ENCODE measurements around the gene GRAP2. TPM values are rescaled to one million over a fixed set of nuclear protein-coding genes. Genes with fewer than 3 reads are reported as not detected.

The GRAP2 gene
- total and polyA plus RNA-seq, 2 experiments from 2014 or later, result 0.42 TPM; not detected in 1

DNA sequence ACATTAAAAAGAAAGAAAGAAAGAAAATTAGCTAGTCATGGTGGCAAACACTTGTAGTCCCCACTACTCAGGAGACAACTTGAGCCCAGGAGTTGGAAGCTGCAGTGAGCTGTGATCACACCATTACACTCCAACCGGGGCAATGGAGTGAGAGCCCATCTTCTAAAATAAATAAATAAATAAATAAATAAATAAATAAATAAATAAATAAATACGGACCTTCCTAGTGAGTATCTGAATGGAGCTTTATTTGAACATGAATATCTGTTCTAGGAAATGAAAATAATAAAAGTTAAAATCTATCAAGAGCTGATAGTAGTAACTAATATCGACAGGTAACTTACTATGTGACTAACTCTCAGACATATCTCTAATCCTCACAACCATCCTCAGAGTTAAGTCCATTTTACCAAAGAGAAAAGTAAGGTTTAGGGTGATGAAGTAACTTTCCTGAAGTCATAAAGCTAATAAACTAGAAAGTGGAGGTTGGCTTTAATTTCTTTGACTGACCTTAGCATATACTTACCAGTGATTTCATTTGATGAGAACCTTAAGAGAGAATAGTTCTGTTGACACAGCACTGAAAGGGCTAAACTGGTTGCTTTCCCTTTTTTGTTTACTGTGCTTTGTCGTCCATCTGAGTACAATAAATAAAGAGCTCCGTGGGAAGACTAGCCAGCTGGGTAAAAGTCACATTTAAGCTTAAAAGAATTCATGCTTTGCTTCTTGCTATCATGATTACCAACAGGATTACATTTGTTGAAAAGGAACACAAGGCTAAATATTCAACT is 29.7 kb upstream of the GRAP2 start (continued):
- TF ChIP-seq, protein P1, sequence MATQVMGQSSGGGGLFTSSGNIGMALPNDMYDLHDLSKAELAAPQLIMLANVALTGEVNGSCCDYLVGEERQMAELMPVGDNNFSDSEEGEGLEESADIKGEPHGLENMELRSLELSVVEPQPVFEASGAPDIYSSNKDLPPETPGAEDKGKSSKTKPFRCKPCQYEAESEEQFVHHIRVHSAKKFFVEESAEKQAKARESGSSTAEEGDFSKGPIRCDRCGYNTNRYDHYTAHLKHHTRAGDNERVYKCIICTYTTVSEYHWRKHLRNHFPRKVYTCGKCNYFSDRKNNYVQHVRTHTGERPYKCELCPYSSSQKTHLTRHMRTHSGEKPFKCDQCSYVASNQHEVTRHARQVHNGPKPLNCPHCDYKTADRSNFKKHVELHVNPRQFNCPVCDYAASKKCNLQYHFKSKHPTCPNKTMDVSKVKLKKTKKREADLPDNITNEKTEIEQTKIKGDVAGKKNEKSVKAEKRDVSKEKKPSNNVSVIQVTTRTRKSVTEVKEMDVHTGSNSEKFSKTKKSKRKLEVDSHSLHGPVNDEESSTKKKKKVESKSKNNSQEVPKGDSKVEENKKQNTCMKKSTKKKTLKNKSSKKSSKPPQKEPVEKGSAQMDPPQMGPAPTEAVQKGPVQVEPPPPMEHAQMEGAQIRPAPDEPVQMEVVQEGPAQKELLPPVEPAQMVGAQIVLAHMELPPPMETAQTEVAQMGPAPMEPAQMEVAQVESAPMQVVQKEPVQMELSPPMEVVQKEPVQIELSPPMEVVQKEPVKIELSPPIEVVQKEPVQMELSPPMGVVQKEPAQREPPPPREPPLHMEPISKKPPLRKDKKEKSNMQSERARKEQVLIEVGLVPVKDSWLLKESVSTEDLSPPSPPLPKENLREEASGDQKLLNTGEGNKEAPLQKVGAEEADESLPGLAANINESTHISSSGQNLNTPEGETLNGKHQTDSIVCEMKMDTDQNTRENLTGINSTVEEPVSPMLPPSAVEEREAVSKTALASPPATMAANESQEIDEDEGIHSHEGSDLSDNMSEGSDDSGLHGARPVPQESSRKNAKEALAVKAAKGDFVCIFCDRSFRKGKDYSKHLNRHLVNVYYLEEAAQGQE (IDR thresholded peaks at IDR 0.05; ENCODE audit: unreplicated experiment), result no peak
- TF ChIP-seq NANOG (IDR thresholded peaks at IDR 0.05; ENCODE audit: borderline replicate concordance), result no peak

DNA sequence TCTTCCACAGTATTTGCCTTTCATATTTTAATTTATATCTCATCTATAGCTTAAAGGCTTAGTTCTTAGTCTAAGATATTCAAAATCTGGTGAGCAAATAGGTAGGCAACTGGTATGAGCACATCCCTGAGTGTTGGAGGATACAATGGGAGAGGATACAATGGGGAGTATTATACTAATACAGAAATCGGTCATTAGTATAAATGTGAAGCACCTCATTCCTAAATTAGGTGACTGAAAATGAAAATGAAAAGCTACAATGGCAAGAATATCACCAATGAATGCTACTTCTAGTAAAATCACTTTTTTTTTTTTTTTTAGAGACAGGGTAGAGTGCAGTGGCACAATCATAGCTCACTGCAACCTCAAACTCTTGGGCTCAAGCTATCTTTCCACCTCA is 28.3 kb upstream of the GRAP2 start:
- DNase-seq (ENCODE audit: low spot score), result no peak
- no peaks in the 10 kb centered on the region for H3K4me1 Mint-ChIP-seq
- Histone ChIP-seq H3K36me3 (ENCODE audit: insufficient read depth) (no peaks in the 10 kb centered on the region), H3K9me2 (ENCODE audit: insufficient read depth) (0 out of 2 replicates have a peak, but pooled peaks cover 3% of the 10 kb centered on the region), H3F3A (replicated peaks; ENCODE audit: low read depth) (no peaks in the 10 kb centered on the region), H3K4me2 (no peak overlapping the region), H3K27ac (ENCODE audit: low read depth) (no peak overlapping the region), H3K4me3 (no peak overlapping the region), H3K4me1 (ENCODE audit: insufficient read depth) (no peaks in the 10 kb centered on the region), H3K27me3 (ENCODE audit: insufficient read depth) (no peaks in the 10 kb centered on the region), H2AFZ (no peak overlapping the region), H4K20me1 (replicated peaks; ENCODE audit: insufficient read depth) (no peaks in the 10 kb centered on the region), H3K79me2 (replicated peaks; ENCODE audit: insufficient read depth) (no peaks in the 10 kb centered on the region)
- no peak overlapping the region for H3K4me3 Mint-ChIP-seq
- H3K27me3 Mint-ChIP-seq (ENCODE audit: insufficient read depth, low read depth, poor library complexity), result no peaks in the 10 kb centered on the region
- H3K27ac Mint-ChIP-seq, result no peak overlapping the region
- H3K9me3 Mint-ChIP-seq, result no peaks in the 10 kb centered on the region
- ATAC-seq, result no peak
- no peaks in the 10 kb centered on the region for H3K36me3 Mint-ChIP-seq (ENCODE audit: low read depth)
- TF ChIP-seq EZH2 (IDR thresholded peaks at IDR 0.05; ENCODE audit: low read depth, unreplicated experiment) (no peak), ZNF331 (CRISPR knock-in tag; IDR thresholded peaks at IDR 0.05; ENCODE audit: low read depth) (no peak), JUNB (IDR thresholded peaks at IDR 0.05; ENCODE audit: unreplicated experiment) (no peak), EZH2phosphoT487 (IDR thresholded peaks at IDR 0.05; ENCODE audit: unreplicated experiment) (no peak), NANOG (IDR thresholded peaks at IDR 0.05; ENCODE audit: borderline replicate concordance) (no peak), STAT1 (IDR thresholded peaks at IDR 0.05; ENCODE audit: unreplicated experiment) (no peak)
- TF ChIP-seq, protein P2, sequence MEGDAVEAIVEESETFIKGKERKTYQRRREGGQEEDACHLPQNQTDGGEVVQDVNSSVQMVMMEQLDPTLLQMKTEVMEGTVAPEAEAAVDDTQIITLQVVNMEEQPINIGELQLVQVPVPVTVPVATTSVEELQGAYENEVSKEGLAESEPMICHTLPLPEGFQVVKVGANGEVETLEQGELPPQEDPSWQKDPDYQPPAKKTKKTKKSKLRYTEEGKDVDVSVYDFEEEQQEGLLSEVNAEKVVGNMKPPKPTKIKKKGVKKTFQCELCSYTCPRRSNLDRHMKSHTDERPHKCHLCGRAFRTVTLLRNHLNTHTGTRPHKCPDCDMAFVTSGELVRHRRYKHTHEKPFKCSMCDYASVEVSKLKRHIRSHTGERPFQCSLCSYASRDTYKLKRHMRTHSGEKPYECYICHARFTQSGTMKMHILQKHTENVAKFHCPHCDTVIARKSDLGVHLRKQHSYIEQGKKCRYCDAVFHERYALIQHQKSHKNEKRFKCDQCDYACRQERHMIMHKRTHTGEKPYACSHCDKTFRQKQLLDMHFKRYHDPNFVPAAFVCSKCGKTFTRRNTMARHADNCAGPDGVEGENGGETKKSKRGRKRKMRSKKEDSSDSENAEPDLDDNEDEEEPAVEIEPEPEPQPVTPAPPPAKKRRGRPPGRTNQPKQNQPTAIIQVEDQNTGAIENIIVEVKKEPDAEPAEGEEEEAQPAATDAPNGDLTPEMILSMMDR (conservative IDR thresholded peaks at IDR 0.05; ENCODE audit: low read depth in 2 of 2), result no peak
- TF ChIP-seq, protein P1 (IDR thresholded peaks at IDR 0.05; ENCODE audit: unreplicated experiment), result no peak
